DND-41 (cell line): ENCODE results near the gene CMBL.
A peak's percentile ranks its signal among the peaks of the same experiment; 100 is the strongest.
"Not testable (repeated sequence)": the region's sequence is repeated elsewhere in the genome, so short reads cannot be mapped to it uniquely, and the experiment has no call there.

Source experiments
- ATAC-seq: fragments of 200-7000 bp; cut with Tn5 transposase; 3 replicates; pipeline ENCODE4 v1.9.1; 2021; ENCODE audit warnings: low read depth; ENCODE audit not compliant: insufficient read depth
- DNase-seq: peaks from one replicate; pipeline ENCODE4 v3.0.0-alpha.2; 2020
- H2AFZ ChIP-seq: 2 replicates; pipeline ENCODE4 v1.6.0; 2012; ENCODE audit warnings: low read depth, low read length
- H3K27ac ChIP-seq: 2 replicates; pipeline ENCODE4 v1.5.1; 2012; ENCODE audit warnings: low read length, inconsistent platforms
- H3K27me3 ChIP-seq: fragments of 200-600 bp; sonication (generic); 2 replicates; pipeline ENCODE4 v1.6.0; 2012; ENCODE audit warnings: low read length, mild to moderate bottlenecking, inconsistent platforms; ENCODE audit not compliant: insufficient read depth, poor library complexity
- H3K36me3 ChIP-seq: 2 replicates; pipeline ENCODE4 v1.5.1; 2012; ENCODE audit warnings: low read length, inconsistent platforms; ENCODE audit not compliant: insufficient read depth
- H3K4me1 ChIP-seq: 2 replicates; pipeline ENCODE4 v1.5.1; 2012; ENCODE audit warnings: mild to moderate bottlenecking, low read length; ENCODE audit not compliant: insufficient read depth
- H3K4me2 ChIP-seq: 2 replicates; pipeline ENCODE4 v1.6.0; 2012; ENCODE audit warnings: mild to moderate bottlenecking, moderate library complexity, low read length, inconsistent platforms; ENCODE audit not compliant: insufficient read depth
- H3K4me3 ChIP-seq, 2 experiments: fragments of 200-600 bp in 1 of 2; shearing (Covaris generic) in 1 of 2; 2 replicates each; pipeline ENCODE4 v1.5.1; 2012 to 2016; ENCODE audit warnings: inconsistent platforms in 2 of 2, low read length in 2 of 2, mild to moderate bottlenecking in 2 of 2, low read depth in 1 of 2, moderate library complexity in 1 of 2
- H3K79me2 ChIP-seq: 2 replicates; pipeline ENCODE4 v1.6.0; 2012; ENCODE audit warnings: low read length, inconsistent platforms; ENCODE audit not compliant: insufficient read depth
- H3K9ac ChIP-seq: 2 replicates; pipeline ENCODE4 v1.6.0; 2012; ENCODE audit warnings: low read depth, mild to moderate bottlenecking, inconsistent platforms, low read length, moderate library complexity
- H3K9me3 ChIP-seq: 2 replicates; pipeline ENCODE4 v1.5.1; 2012; ENCODE audit warnings: low read length, moderate library complexity, mild to moderate bottlenecking, inconsistent platforms; ENCODE audit not compliant: insufficient read depth, severe bottlenecking
- H4K20me1 ChIP-seq: 2 replicates; pipeline ENCODE4 v1.6.0; 2012; ENCODE audit warnings: low read length; ENCODE audit not compliant: insufficient read depth
- CTCF ChIP-seq: IDR thresholded peaks from 2 replicates; pipeline ENCODE4 v1.5.1; 2012; ENCODE audit warnings: borderline replicate concordance, low read length, moderate library complexity, mild to moderate bottlenecking; ENCODE audit not compliant: poor library complexity, severe bottlenecking; ENCODE audit errors: extremely low read depth
- EZH2 ChIP-seq: IDR thresholded peaks from 3 replicates; pipeline ENCODE4 v1.6.1; 2012; ENCODE audit warnings: borderline replicate concordance, low read depth, mild to moderate bottlenecking, moderate library complexity, low read length, inconsistent platforms; ENCODE audit not compliant: severe bottlenecking

Gene CMBL

GRCh38 chr5:10288592-10289219, 19.0 kb downstream of the CMBL start:
- Histone ChIP-seq H3K4me3 (no peak overlapping the region), H3K4me2 (no peak overlapping the region), H3K79me2 (no peaks in the 10 kb centered on the region), H4K20me1 (no peaks in the 10 kb centered on the region), H3K9me3 (no peaks in the 10 kb centered on the region), H3K36me3 (no peaks in the 10 kb centered on the region), H3K27ac (no peak overlapping the region), H2AFZ (no peak overlapping the region), H3K9ac (no peak overlapping the region), H3K4me1 (peaks cover 8% of the 10 kb centered on the region), H3K27me3 (no peaks in the 10 kb centered on the region)
- peak; percentile 77 for ATAC-seq
- no peak for TF ChIP-seq CTCF
- TF ChIP-seq EZH2: no peak
- DNase-seq: peak; percentile 71

GRCh38 chr5:10286862-10287227, 20.9 kb downstream of the CMBL start:
- no peak for DNase-seq
- Histone ChIP-seq H3K4me2 (no peak overlapping the region), H3K9me3 (no peaks in the 10 kb centered on the region), H4K20me1 (no peaks in the 10 kb centered on the region), H3K27me3 (no peaks in the 10 kb centered on the region), H3K79me2 (no peaks in the 10 kb centered on the region), H3K4me1 (peaks cover 8% of the 10 kb centered on the region), H3K4me3 (no peak overlapping the region), H3K9ac (no peak overlapping the region), H3K27ac (no peak overlapping the region), H3K36me3 (no peaks in the 10 kb centered on the region), H2AFZ (no peak overlapping the region)
- no peak for ATAC-seq
- TF ChIP-seq EZH2: no peak
- TF ChIP-seq CTCF: no peak

- no peaks in the 10 kb centered on the region for H3K36me3 ChIP-seq
- DNase-seq (no peak), ATAC-seq (no peak)
- no peaks in the 10 kb centered on the region for H3K79me2 ChIP-seq
- H3K27me3 ChIP-seq: no peaks in the 10 kb centered on the region
- peaks cover 8% of the 10 kb centered on the region for H3K4me1 ChIP-seq
- no peaks in the 10 kb centered on the region for H4K20me1 ChIP-seq
- no peak for TF ChIP-seq EZH2
- no peak for TF ChIP-seq CTCF
- no peaks in the 10 kb centered on the region for H3K9me3 ChIP-seq
- no peak overlapping the region for H3K27ac ChIP-seq
- H3K4me3 ChIP-seq: no peak overlapping the region
- no peak overlapping the region for H2AFZ ChIP-seq
- H3K9ac ChIP-seq: no peak overlapping the region
- H3K4me2 ChIP-seq: no peak overlapping the region
Observed at GRCh38 chr5:10286162-10286861, 21.4 kb downstream of the CMBL start.

- not testable (repeated sequence) for H3K79me2 ChIP-seq, H3K36me3 ChIP-seq, H3K9me3 ChIP-seq, DNase-seq, H3K4me3 ChIP-seq, H2AFZ ChIP-seq, H3K27ac ChIP-seq, H3K4me2 ChIP-seq, H3K4me1 ChIP-seq, H4K20me1 ChIP-seq, H3K27me3 ChIP-seq, ATAC-seq, H3K9ac ChIP-seq
Observed at GRCh38 chr5:10285362-10285761, 22.3 kb downstream of the CMBL start.
